Glutamatergic neuron (in vitro differentiated cells): Measurements from ENCODE around the gene ZNF200. TPM values are rescaled to one million over a fixed set of nuclear protein-coding genes. Genes with fewer than 3 reads are reported as not detected.
A peak's percentile ranks its signal among the peaks of the same experiment; 100 is the strongest.

Experiments
- DNase-seq: peaks from one replicate; pipeline ENCODE4 v3.0.0; 2022
- H3K27ac Mint-ChIP-seq: one replicate; pipeline ENCODE4 v1.8.0; 2020; ENCODE audit warnings: mild to moderate bottlenecking, mixed read lengths, inconsistent platforms; ENCODE audit not compliant: unreplicated experiment
- H3K27me3 Mint-ChIP-seq: one replicate; pipeline ENCODE4 v1.8.0; 2020; ENCODE audit warnings: mild to moderate bottlenecking, moderate library complexity, mixed read lengths, inconsistent platforms; ENCODE audit not compliant: unreplicated experiment
- H3K36me3 Mint-ChIP-seq: one replicate; pipeline ENCODE4 v1.8.0; 2020; ENCODE audit warnings: mild to moderate bottlenecking, mixed read lengths, inconsistent platforms; ENCODE audit not compliant: unreplicated experiment
- H3K4me1 Mint-ChIP-seq: one replicate; pipeline ENCODE4 v1.8.0; 2020; ENCODE audit warnings: mild to moderate bottlenecking, low read depth, mixed read lengths, inconsistent platforms; ENCODE audit not compliant: unreplicated experiment
- H3K4me3 Mint-ChIP-seq: one replicate; pipeline ENCODE4 v1.8.0; 2020; ENCODE audit warnings: mild to moderate bottlenecking, mixed read lengths, inconsistent platforms; ENCODE audit not compliant: unreplicated experiment
- H3K9me3 Mint-ChIP-seq: one replicate; pipeline ENCODE4 v1.8.0; 2020; ENCODE audit warnings: mild to moderate bottlenecking, moderate library complexity, mixed read lengths, inconsistent platforms; ENCODE audit not compliant: unreplicated experiment
- CTCF ChIP-seq: fragments of 200-600 bp; sonication (generic); IDR thresholded peaks from one replicate; pipeline ENCODE4 v1.5.0; 2021; ENCODE audit not compliant: partially characterized antibody, unreplicated experiment
- long read RNA-seq: library from polyadenylated mRNA; unstranded; transcript quantifications from one replicate; pipeline ENCODE4 v2.0.0, GENCODE V29; 2020; ENCODE audit not compliant: unreplicated experiment
- total RNA-seq: library from RNA; stranded (reverse); fragmentation: NEBNext Ultra II Directional; extraction: Animal tissue kit (Norgen Biotek cat#: 25700); gene quantifications from one replicate; pipeline ENCODE4 v1.2.1, GENCODE V29; 2021; ENCODE audit not compliant: unreplicated experiment

ZNF200 gene, protein sequence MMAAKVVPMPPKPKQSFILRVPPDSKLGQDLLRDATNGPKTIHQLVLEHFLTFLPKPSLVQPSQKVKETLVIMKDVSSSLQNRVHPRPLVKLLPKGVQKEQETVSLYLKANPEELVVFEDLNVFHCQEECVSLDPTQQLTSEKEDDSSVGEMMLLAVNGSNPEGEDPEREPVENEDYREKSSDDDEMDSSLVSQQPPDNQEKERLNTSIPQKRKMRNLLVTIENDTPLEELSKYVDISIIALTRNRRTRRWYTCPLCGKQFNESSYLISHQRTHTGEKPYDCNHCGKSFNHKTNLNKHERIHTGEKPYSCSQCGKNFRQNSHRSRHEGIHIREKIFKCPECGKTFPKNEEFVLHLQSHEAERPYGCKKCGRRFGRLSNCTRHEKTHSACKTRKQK
- 12.2 TPM for total RNA-seq
- long read RNA-seq, partial matches to known transcripts: 0 of 5 reads
- long read RNA-seq, other reads (novel, unspliced or antisense): 1 of 5 reads

GRCh38 chr16:3234857-3235561 is at the start of gene ZNF200:
Gene ZNF200, minus strand, starts transcription at chr16:3235158. Its CDS starts 1,403 bp downstream, at chr16:3233755.
- H3K27ac Mint-ChIP-seq: peak within 1 kb of the TSS; percentile 93
- no peak for TF ChIP-seq CTCF
- peaks cover 10% of the 10 kb centered on the region for H3K9me3 Mint-ChIP-seq
- peak; percentile 96 for DNase-seq
- H3K27me3 Mint-ChIP-seq: peaks cover 3% of the 10 kb centered on the region
- peaks cover 5% of the 10 kb centered on the region for H3K4me1 Mint-ChIP-seq
- peaks cover 26% of the 10 kb centered on the region for H3K36me3 Mint-ChIP-seq
- H3K4me3 Mint-ChIP-seq: peak within 1 kb of the TSS; percentile 97

- Mint-ChIP-seq H3K4me1 (peaks cover 11% of the 10 kb centered on the region), H3K27me3 (peaks cover 20% of the 10 kb centered on the region), H3K27ac (peak overlapping the region; percentile 98), H3K4me3 (peak overlapping the region; percentile 100), H3K9me3 (peaks cover 16% of the 10 kb centered on the region), H3K36me3 (peaks cover 19% of the 10 kb centered on the region)
- TF ChIP-seq CTCF: no peak
- DNase-seq: no peak
Measured at GRCh38 chr16:3283543-3284447, 48.8 kb upstream of the ZNF200 start.

DNA sequence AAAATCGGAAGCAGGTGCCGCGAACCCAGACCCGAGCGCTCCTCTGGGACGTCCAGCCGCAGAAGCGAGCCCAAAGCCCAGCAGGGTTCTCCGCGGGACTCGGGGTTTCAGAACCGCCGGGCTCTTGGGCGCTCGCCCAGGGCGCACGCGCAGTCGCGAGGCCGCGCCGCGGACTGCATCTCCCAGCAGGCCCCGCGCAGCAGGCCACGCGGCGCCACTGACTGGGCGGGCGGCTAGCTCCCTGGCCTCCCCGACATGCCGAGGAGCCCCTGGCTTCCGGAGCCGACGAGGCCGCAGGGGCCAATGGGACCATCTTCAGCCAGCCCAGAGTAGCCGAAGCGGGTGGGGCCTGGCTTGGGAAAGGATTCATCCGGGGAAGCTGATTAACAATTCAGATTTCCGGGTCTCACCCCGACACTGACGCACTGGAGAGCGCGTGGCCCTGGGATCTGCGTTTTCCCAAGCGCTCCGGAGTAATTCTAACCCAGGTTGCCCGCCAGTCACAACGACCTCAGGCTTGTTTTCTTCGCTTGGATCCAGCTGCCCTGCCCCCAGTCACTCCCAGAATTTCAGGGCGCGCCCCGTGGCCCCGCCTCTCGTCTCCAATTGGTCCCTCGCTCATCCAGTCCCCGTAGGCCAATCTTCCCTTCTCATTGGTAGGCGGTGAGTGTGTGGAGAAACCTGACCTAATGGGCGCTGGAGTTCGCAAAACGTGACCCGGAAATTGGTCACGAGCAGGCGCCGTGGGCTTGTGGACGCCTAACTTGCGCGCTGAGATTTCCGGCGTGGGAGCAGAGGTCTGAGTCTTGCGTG is 48.0 kb upstream of the ZNF200 start, which contains the start of gene ZNF263:
ZNF263 (plus strand) TSS at position 762 of the 813 bp plus-strand sequence. CDS start 328 bp downstream, outside the sequence.
- no peak for TF ChIP-seq CTCF
- peaks cover 13% of the 10 kb centered on the region for H3K9me3 Mint-ChIP-seq
- peaks cover 11% of the 10 kb centered on the region for H3K4me1 Mint-ChIP-seq

GRCh38 chr16:3282103-3282729 is 47.3 kb upstream of the ZNF200 start:
- DNase-seq: peak; percentile 79
- H3K4me1 Mint-ChIP-seq: peaks cover 11% of the 10 kb centered on the region
- H3K4me3 Mint-ChIP-seq: peak overlapping the region; percentile 96
- TF ChIP-seq CTCF: no peak
- H3K36me3 Mint-ChIP-seq: peaks cover 10% of the 10 kb centered on the region
- H3K9me3 Mint-ChIP-seq: peaks cover 13% of the 10 kb centered on the region
- H3K27me3 Mint-ChIP-seq: peaks cover 20% of the 10 kb centered on the region
- H3K27ac Mint-ChIP-seq: peak overlapping the region; percentile 97

More for the DNA sequence above, 48.0 kb upstream of the ZNF200 start, which contains the start of gene ZNF263:
- Mint-ChIP-seq H3K27me3 (peaks cover 20% of the 10 kb centered on the region), H3K4me3 (peak within 1 kb of the TSS; percentile 100), H3K27ac (peak within 1 kb of the TSS; percentile 98), H3K36me3 (peaks cover 15% of the 10 kb centered on the region)
- DNase-seq: peak; percentile 91
